Stimulated activated CD4-positive, alpha-beta T cell treated with anti-CD3 and anti-CD28 coated beads, Interleukin-1b, Interleukin-23, amount 100 ng/mL, for 24 hours (primary cell): Measurements from ENCODE around the gene KANK3.
"Not testable (repeated sequence)": the region's sequence is repeated elsewhere in the genome, so short reads cannot be mapped to it uniquely, and the experiment has no call there.

ENCODE experiments used
- DNase-seq, 4 experiments: peaks; one replicate each; pipeline ENCODE4 v3.0.0-alpha.2; 2020; ENCODE audit warnings: low read depth in 4 of 4, low spot score in 1 of 4

KANK3 gene

GRCh38 chr19:8342684-8343482 lies at the start of gene KANK3:
Gene KANK3 (minus strand): TSS chr19:8343262. CDS start chr19:8337828, 5,434 bp downstream.
- DNase-seq = peak; percentile 79 to 93 (median 84)

- no peak for DNase-seq
Measured at GRCh38 chr19:8392017-8392591, 49.0 kb upstream of the KANK3 start.

- no peak for DNase-seq
Measured at GRCh38 chr19:8391198-8392016, 48.3 kb upstream of the KANK3 start.

- peak; percentile 83 to 95 (median 92) for DNase-seq
Measured at GRCh38 chr19:8390617-8390981, 47.5 kb upstream of the KANK3 start.

GRCh38 chr19:8389891-8390616 lies 47.0 kb upstream of the KANK3 start, which contains the start of gene RAB11B:
Gene RAB11B (plus strand): TSS chr19:8390360. CDS start chr19:8390417, 57 bp downstream.
- DNase-seq = peak; percentile 88 to 97 (median 92)

GRCh38 chr19:8388612-8388958 lies 45.5 kb upstream of the KANK3 start:
- no peak for DNase-seq

- DNase-seq = no peak
Measured at GRCh38 chr19:8387688-8388611, 44.9 kb upstream of the KANK3 start.

GRCh38 chr19:8386990-8387389 lies 43.9 kb upstream of the KANK3 start:
- DNase-seq = no peak

GRCh38 chr19:8386419-8386818 lies 43.4 kb upstream of the KANK3 start:
- not testable (repeated sequence) for DNase-seq

GRCh38 chr19:8385566-8385965 lies 42.5 kb upstream of the KANK3 start:
- DNase-seq = not testable (repeated sequence)

GRCh38 chr19:8385103-8385502 lies 42.0 kb upstream of the KANK3 start:
- not testable (repeated sequence) for DNase-seq

GRCh38 chr19:8384569-8384968 lies 41.5 kb upstream of the KANK3 start:
- not testable (repeated sequence) for DNase-seq

- not testable (repeated sequence) for DNase-seq
Measured at GRCh38 chr19:8379156-8379891, 36.3 kb upstream of the KANK3 start.

GRCh38 chr19:8377598-8377997 lies 34.5 kb upstream of the KANK3 start:
- DNase-seq = no peak

GRCh38 chr19:8376373-8376974 lies 33.4 kb upstream of the KANK3 start:
- DNase-seq = not testable (repeated sequence)

- DNase-seq = not testable (repeated sequence)
Measured at GRCh38 chr19:8375766-8376165, 32.7 kb upstream of the KANK3 start.

GRCh38 chr19:8373867-8374813 lies 31.1 kb upstream of the KANK3 start:
- no peak for DNase-seq
